NB4 (cell line): ENCODE data around the gene ATG3.

ENCODE experiments used
- CTCF ChIP-seq: IDR thresholded peaks from one replicate; pipeline ENCODE4 v1.5.1; 2012; ENCODE audit warnings: low read depth, low read length
- MYC ChIP-seq: IDR thresholded peaks from 2 replicates; pipeline ENCODE4 v1.6.1; 2011; ENCODE audit warnings: low read depth, low read length
- POLR2A ChIP-seq: IDR thresholded peaks from 2 replicates; pipeline ENCODE4 v1.6.1; 2011; ENCODE audit warnings: mild to moderate bottlenecking; ENCODE audit not compliant: insufficient read length; ENCODE audit errors: extremely low read depth

GRCh38 chr3:112593258-112593657 is 31.5 kb upstream of the ATG3 start:
- TF ChIP-seq POLR2A: no peak
- no peak for TF ChIP-seq CTCF
- no peak for TF ChIP-seq MYC
